Astrocyte of the spinal cord (primary cell): Measurements from ENCODE around the gene PAWR.
A peak's percentile ranks its signal among the peaks of the same experiment; 100 is the strongest.

Experiments
- DNase-seq: peaks from one replicate; pipeline ENCODE4 v3.0.0; 2011; ENCODE audit warnings: low read depth, low spot score
- H3K4me3 ChIP-seq: 2 replicates; pipeline ENCODE4 v1.5.1; 2011; ENCODE audit warnings: low read depth, mild to moderate bottlenecking, low read length, moderate library complexity
- in situ Hi-C: cut with HindIII; loops from 2 replicates; pipeline ENCODE4 v1.10.0; 2017; ENCODE audit warnings: low sequenced_read_pairs
- TF ChIP-seq, protein P1 (sequence below): IDR thresholded peaks from 2 replicates; pipeline ENCODE4 v1.5.1; 2012; ENCODE audit warnings: low read depth, mild to moderate bottlenecking, low read length, inconsistent platforms

Gene PAWR

DNA sequence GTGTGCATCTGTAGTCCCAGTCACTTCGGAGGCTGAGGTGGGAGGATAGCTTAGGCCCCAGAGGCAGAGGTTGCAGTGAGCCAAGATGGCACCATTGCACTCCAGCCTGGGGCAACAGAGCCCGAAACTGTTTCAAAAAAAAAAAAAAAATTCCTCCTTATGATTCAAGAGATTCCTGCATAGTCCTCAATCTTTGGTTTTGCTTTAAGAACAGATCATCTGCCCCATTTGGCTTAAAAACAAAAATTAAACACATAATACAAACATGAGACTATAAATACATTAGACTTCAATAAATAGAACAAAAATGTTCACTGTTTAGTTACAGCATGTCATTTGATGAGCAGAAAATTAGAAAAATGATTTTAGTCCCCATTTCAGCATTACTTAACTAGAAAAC, 131.2 kb downstream of the PAWR start:
- no peak overlapping the region for H3K4me3 ChIP-seq
- no peak for DNase-seq
- in situ Hi-C loops: no loop called here
- TF ChIP-seq, protein P1, sequence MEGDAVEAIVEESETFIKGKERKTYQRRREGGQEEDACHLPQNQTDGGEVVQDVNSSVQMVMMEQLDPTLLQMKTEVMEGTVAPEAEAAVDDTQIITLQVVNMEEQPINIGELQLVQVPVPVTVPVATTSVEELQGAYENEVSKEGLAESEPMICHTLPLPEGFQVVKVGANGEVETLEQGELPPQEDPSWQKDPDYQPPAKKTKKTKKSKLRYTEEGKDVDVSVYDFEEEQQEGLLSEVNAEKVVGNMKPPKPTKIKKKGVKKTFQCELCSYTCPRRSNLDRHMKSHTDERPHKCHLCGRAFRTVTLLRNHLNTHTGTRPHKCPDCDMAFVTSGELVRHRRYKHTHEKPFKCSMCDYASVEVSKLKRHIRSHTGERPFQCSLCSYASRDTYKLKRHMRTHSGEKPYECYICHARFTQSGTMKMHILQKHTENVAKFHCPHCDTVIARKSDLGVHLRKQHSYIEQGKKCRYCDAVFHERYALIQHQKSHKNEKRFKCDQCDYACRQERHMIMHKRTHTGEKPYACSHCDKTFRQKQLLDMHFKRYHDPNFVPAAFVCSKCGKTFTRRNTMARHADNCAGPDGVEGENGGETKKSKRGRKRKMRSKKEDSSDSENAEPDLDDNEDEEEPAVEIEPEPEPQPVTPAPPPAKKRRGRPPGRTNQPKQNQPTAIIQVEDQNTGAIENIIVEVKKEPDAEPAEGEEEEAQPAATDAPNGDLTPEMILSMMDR: no peak

DNA sequence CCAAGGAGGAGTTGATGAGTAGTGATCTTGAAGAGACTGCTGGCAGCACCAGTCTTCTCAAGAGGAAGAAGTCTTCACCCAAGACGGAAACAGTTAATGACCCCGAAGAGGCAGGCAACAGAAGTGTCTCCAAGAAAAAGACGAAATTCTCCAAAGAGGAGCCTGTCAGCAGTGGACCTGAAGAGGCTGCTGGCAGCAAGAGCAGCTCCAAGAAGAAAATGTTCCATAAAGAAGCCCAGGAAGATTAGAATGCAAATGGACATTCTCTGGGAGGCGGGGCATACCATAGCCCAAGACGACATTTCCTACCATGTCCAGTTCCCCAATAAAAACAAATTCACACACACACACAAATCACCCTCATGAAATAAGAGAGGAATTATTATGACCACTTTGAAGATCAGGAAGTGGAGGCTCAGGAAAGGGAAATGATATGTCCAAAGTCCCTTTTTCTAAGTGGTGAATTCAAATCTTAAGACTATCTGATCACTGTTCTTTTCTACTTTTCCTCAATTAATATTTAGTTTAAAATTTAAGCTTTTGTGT, 131.8 kb downstream of the PAWR start:
- in situ Hi-C loops: no loop called here
- TF ChIP-seq, protein P1: no peak
- no peak for DNase-seq
- H3K4me3 ChIP-seq: no peak overlapping the region

GRCh38 chr12:79557690-79558315, 133.0 kb downstream of the PAWR start:
- in situ Hi-C loops: no loop called here
- TF ChIP-seq, protein P1: no peak
- H3K4me3 ChIP-seq: no peak overlapping the region
- peak; percentile 30 for DNase-seq

DNA sequence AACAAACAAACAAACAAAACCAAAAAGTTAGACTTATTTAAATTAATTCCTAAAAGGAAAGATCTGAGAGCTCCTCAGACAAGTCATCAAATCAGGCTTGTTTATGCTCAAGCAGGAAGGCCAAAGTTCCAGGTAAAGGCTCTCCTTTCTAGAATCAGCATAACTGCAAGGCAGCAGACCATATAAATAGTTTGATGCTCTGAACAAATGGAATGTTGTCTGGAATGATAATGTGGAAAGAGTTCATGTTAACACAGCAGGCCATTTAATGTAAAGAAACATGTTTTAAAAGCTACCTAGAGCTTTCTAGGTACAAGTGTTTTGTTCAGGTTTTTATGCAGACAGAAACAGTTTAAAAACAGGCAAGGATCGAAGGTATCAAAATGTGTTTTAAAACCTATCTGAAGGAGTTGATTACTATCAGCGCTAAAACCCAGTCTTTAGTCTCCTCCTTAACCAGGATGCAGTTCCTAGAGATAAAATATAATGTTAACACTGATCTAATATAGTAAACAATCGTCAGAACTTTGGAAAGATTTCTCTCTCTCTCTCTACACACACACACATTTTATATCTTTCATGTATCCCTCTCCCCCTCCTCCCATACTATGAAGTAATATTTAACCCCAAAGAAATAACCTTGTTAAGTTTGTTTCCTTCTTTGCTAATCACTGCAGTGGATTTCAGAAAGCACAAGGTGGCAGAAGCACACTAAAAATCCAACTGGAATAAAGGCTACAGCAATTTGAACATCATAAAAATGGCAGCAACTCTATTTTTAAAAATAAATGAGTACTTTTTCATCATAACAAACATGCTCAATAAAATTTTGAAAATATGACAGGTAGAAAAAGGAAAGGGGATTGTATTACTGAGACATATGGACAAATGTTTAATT, 135.5 kb downstream of the PAWR start:
- no peak overlapping the region for H3K4me3 ChIP-seq
- TF ChIP-seq, protein P1: peak; percentile 74
- DNase-seq: peak; percentile 71
- in situ Hi-C loops: no loop called here

- no peak for DNase-seq
- in situ Hi-C loops: no loop called here
- TF ChIP-seq, protein P1: no peak
- H3K4me3 ChIP-seq: no peak overlapping the region
These were observed 136.7 kb downstream of the PAWR start for GRCh38 chr12:79553863-79554574.

DNA sequence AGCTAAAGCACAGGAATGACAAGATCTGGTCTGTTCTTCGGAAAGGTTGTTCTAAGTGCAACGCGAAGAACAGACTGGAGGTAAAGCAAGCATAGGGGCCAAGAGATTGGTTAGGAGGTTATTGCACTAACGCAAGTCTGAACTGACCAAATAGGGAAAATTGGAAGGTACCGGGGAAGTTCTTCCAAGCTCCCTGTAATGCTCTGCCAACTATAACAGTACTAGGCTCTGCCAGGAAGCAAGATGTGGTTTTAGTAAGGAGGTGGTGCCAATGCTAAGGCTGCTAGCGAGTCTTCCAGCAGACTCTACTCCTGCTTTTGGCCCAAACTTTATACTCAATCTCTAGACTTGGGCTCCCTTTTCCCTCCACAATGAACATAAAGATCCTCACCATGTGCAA, 138.6 kb downstream of the PAWR start:
- in situ Hi-C loops: no loop called here
- no peak overlapping the region for H3K4me3 ChIP-seq
- peak; percentile 65 for DNase-seq
- TF ChIP-seq, protein P1: no peak
